CD4-positive, alpha-beta T cell treated with Interleukin-10 for 1 hour (primary cell): Measurements from ENCODE around the gene KIF4B.
"Not testable (repeated sequence)": the region's sequence is repeated elsewhere in the genome, so short reads cannot be mapped to it uniquely, and the experiment has no call there.

ENCODE experiments used
- DNase-seq: peaks from one replicate; pipeline ENCODE4 v3.0.0-alpha.2; 2020

The KIF4B gene

DNA sequence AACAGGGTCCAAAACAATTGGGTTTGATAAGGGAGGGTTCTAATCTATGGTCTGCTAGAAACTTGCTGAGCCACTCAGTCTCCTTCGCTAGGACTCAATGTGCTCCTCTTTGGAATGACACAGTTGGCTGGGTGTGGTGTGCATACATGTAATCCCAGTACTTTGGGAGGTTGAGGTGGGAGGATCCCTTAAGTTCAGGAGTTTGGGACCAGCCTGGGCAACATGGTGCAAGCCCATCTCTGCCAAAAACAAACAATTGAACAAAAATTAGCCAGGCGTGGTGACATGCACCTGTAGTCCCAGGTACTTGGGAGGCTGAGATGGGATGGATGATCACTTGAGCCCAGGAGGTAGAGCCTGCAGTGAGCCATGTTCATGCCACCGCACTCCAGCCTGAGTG is 2.7 kb upstream of the KIF4B start:
- no peak for DNase-seq

DNA sequence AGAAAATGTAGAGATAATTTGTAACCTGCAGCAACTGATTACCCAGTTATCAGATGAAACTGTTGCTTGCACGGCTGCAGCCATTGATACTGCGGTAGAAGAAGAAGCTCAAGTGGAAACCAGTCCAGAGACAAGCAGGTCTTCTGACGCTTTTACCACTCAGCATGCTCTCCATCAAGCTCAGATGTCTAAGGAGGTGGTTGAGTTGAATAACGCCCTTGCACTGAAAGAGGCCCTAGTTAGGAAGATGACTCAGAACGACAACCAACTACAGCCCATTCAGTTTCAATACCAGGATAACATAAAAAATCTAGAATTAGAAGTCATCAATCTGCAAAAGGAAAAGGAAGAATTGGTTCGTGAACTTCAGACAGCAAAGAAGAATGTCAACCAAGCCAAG is 1.7 kb downstream of the KIF4B start:
- no peak for DNase-seq

DNA sequence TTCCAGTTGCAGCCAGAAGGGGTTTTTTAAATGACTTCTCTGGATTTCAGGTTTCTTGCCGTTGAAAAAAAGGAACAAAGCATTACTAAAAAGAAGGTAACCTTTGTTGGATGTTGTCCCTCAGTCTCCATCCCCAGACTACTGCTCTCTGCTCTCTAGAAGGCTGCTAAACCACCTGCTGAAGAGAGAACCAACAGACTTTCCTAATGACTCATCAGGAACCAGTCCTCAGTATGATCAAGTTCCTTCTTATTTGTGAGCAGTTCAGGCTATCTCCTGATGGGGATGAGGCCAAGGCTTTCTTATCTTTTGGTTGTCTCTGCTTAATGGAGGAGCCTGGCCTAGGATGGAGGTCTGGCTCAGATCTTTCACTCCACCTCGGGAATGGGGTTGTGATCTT is 4.1 kb downstream of the KIF4B start:
- no peak for DNase-seq

DNA sequence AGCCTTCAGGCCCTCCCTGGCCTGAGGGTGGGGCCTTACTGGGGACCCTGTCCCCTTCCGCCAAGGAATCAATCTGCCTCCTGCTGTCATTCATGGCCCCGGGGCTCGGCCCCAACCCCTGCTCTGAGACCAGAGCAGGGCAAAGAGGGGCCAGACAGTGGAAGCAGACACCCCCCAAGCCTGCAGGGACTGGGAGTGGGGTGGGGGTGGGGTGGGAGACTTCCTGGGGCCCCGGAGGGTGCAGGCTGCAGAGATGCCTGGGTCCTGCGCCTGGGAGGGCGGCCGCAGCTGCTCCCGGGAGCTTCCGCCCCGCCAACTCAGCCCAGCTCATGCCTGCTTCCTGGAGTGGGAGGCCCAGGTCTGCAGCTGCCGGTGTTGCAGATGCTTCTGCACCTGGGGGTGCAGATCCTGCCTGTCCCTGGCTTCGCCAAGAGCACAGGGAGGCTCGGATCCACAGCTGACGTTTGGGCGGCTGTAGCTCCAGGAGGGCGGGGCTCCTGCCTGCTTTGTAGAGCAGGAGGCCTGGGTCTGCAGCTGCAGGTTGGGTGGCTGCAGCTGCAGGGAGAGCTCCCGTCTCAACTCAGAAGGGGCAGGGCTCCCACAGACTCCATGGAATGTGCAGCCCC is 6.2 kb downstream of the KIF4B start:
- no peak for DNase-seq

DNA sequence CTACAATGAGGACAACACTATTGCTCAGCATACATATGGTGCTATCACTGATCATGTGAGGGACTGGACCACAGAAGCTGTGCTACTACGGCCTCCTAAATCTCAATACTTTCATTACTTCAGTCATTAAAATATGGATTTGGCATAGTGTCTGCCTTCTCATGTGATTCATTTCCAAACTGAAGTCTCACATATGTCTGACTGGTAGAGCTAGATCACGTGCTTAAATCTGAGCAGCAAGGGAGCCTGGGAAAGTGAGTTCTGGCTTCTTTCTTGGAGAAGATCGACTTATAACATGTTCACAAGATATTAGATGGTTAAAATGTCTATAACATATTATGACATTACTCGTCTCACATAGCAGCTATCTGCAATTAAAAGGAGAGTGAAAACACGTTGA is 8.3 kb downstream of the KIF4B start:
- no peak for DNase-seq

DNA sequence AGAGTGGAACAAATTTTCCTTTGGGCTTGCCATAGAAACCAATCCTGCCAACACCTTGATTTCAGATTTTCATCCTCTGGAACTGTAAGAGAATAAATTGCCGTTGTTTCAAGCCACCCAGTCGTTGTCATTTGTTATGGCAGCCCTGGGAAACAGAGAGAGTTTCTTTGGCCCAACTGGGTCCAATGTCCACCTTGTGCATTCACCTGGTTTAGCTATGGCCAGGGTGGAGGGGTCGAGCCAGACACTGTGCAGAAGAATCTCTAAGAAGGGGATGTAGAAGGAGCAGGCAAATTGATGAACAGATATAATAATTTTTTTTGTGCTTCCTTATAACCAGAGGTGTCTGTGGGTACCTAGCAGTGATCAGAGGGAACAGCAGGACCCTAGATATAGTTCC is 9.8 kb downstream of the KIF4B start:
- DNase-seq, result no peak

DNA sequence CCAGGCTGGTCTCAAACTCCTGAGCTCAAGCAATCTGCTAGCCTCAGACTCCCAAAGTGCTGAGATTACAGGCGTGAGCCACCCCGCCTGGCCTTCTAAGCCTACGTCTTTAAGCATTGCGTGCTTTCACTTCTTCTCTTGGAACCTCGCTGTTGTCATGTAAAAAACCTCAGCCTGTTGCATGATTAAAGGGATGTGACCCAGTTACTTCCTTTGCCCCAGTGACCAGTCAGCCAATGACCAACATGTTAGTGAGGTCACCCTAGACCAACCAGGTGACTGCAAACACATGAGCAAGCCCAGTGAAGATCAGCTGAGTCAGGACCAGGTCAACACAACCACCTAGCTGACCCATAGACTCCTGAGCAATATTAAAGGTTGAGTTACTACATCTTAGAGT is 10.5 kb downstream of the KIF4B start:
- DNase-seq, result no peak

DNA sequence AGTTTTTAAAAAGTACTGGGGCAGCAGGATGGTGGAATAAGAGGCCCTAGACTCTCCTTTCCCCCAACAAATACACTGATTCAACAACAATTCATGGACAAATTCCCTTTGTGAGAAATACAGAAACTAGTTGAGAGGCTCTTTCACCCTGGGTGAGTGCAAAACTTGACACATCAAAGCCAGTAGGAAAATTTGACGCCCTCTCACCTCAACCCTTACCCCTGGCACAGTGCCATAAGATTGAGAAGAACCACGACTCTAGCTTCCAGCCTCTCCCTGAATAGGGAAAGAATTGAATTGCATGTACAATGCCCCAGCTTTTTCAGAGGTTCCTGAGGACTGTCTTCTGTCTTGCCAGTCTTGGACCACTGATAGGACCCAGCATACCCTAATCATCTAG is 12.3 kb downstream of the KIF4B start:
- no peak for DNase-seq

DNA sequence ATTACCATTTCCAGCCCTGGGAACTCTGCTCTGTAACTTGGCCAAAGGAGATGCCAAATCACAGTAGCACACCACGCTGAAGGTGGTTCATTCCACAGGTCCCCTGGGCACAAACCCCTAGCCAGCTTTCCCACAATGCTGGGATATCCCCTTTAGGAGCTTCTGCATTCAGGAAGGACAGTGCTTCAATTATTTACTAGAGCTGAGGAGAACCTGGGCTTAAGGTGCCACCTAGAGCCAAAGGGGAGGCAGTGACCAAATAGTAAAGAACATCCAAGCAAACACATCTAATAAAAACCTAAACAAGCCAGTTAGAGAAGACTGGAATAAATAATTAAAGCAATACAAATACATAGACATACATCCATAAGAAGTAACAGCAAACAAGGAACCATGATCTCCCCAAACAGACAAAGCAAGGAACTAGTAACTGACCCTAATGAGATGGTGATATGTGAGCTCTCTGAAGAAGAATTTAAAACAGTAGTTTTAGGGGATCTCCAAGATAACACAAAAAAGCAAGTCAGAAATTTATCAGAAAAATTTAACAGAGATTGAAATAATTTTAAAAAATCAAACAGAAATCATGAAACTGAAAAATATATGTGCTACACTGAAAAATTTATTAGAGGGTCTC is 14.6 kb downstream of the KIF4B start:
- no peak for DNase-seq

DNA sequence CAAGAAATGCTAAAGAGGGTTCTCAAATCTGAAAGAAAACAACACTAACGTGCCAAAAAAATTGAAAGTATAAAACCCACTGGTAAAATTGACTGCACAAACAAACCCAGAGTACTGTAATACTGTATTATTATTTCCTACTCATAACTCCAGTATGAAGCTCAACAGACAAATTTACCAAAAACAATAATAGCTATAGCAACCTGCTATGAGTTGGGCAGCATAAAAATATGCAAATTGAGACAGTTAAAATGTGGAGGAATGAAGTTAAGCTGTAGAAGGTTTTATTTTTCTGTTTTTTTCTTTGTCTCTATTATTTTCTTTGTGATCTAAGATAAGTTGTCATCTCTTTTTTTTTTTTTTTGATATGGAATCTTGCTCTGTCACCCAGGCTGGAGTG is 15.7 kb downstream of the KIF4B start:
- DNase-seq, result no peak

DNA sequence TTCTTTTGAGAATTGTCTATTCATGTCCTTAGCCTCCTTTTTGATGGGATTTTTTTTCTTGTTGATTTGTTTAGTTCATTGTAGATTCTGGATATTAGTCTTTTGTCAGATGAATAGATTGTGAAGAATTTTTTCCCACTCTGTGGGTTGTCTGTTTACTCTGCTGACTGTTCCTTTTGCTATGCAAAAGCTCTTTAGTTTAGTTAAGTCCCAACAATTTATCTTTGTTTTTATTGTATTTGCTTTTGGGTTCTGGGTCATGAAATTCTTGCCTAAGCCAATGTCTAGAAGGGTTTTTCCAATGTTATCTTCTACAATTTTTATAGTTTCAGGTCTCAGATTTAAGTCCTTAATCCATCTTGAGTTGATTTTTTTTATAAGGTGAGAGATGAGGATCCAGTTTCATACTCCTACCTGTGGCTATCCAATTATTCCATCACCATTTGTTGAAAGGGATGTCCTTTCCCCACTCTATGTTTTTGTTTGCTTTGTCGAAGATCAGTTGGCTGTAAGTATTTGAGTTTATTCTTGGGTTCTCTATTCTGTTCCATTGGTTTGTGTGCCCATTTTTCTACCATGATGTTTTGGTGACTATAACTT is 20.7 kb downstream of the KIF4B start:
- not testable (repeated sequence) for DNase-seq

DNA sequence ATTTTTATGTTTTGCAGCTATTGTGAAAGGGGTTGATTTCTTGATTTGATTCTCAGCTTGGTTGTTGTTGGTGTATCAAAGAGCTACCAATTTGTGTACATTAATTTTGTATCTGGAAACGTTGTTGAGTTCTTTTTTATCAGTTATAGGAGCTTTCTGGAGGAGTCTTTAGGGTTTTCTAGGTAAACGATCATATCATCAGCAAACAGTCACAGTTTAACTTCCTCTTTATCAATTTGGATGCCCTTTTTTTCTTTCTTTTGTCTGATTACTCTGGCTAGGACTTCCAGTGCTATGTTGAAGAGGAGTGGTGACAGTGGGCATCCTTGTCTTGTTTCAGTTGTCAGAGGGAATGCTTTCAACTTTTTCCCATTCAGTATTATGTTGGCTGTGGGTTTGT is 21.5 kb downstream of the KIF4B start:
- DNase-seq, result not testable (repeated sequence)

DNA sequence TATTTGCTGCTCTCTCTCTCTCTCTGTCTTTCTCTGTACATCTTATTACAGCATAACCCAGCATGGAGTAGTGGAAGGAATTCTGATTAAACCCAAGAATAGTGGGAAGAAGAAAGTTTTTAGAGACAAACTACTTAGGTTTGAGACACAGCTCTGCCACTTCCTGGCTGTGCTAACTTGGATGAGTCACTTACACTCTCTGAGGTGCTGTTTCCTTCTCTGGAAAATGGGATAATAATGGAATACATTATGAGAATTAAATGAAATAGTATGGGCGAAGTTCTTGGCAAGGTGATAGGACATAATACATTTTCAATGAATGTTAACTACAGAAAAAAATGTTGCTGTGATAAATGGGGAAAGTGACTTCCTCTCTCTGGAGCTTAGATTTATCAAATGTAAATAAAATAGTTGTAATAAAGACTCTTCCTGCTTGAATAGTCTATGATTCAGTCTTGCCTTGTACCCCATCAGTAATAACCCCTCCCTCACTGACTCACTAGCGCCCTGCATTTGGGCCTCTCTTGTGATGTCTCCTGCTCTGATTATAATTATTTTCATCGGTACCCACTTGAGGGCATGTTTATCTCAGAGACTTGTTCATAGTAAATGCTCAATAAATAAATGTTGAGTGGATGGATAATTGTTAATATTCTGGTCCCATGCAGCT is 27.6 kb downstream of the KIF4B start:
- no peak for DNase-seq

DNA sequence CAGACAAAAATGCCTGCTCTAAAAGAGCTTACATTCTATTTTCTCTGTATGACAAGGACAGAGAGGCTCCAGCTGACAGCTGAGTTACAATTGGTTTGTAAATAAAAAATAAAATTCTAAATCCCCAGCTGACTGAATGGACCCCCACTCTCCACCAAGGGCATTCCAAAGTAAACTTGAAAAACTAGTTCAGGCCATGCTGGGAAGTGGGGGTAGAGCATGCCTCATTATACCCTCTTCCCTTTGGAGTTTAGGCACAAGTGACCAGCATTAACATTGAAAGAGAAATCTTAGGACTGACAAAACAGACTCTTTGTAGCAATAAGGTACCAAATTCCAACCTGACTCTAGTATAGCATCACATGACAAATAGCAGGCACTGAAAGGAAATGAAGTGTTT is 31.0 kb downstream of the KIF4B start:
- no peak for DNase-seq

DNA sequence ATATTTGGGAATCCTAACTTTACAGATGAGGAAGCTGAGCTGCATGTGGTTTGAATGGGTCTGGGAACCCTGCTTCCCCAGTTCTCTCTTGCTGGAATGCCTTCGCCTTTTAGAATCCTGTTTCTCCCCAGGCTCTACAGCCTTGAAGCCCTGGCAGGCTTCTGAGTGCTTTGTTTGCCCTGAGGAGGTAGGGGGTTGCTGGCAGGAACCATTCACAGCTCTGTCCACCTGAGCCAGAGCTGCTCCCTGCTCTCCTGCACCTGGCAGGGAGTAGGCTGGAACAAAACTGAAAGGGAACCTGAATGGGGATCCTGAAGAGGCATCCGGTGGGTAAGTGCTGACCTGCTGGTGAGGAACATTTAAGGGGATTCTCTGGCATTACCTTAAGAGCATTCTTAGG is 33.0 kb downstream of the KIF4B start:
- no peak for DNase-seq

DNA sequence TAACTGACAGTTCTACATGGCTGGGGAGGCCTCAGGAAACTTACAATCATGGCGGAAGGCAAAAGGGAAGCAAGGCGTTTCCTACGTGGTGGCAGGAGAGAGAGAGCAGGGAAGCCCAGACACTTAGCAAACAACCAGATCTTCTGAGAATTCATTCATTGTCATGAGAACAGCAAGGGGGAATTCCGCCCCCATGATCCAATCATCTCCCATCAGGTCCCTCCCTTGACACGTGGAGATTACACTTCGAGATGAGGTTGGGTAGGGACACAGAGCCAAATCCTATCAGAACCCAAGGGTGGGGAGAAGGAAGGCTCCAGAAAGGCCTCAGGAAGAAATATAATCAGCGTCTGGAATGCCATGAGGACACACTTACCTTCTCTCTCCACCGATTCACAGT is 34.3 kb downstream of the KIF4B start:
- DNase-seq, result no peak

DNA sequence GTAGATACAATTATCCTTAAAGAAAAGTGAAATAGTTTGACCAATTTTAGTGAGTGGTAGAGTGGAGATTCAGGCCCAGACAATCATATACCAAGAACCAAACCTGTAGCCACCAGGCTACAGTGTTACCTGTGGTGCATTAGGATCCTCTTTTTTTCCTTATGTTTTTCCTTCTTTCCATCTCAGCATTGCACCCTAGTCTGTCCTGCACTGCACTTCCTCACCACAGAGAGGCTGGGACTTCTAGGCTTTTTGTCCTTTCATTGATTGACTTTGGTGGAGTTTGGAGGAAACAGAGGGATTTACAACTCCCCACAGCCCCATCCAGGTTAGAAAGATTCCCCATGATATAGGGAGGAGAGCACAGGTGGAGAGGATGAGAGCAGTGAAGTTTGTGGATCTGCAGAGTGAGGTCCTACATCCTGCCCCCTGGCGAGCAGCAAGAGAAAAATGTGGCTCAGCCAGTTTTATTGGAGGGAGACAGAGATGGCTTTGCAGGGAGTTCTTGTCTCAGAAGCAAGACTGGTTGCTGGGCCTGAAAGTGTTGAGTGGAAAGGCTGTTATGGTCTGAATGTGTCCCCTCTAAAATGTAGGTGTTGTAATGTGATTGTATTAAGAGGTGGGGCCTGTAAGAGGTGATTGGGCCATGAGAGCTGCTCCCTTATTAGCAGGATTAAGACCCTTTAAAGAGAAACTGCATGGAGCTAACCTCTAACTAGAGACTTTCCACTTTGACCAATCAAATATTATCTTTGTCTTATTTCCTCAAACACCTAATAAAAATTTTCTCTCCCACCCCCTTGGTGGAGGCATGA is 36.2 kb downstream of the KIF4B start:
- no peak for DNase-seq

DNA sequence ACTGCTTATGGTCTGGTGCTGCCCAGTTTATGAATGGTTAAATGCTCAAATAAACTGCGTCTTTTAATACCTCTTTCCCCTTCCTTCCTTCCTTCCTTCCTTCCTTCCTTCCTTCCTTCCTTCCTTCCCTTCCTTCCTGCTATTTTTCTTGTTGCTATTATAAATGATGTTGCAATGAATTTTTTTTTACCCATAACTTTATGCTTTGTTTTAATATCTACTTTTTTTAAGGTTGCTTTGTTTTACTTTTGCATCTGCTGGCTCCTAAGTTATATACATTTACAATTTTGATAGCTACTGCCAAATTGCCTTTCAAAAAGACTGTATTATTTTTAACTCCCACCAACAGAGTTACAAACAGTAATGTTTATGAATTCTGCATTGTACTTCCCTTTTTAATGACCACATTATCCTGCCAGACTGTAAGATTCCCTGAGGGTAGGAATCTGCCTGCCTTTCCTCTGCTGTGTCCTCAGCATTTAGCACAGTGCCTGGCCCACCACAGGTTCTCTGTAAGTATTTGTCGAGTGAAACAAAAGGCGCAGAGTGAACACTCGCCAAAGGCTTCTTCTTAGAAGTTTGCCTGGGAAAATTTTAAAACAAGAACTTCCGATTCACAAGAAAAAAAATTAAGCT is 36.9 kb downstream of the KIF4B start:
- DNase-seq, result no peak

DNA sequence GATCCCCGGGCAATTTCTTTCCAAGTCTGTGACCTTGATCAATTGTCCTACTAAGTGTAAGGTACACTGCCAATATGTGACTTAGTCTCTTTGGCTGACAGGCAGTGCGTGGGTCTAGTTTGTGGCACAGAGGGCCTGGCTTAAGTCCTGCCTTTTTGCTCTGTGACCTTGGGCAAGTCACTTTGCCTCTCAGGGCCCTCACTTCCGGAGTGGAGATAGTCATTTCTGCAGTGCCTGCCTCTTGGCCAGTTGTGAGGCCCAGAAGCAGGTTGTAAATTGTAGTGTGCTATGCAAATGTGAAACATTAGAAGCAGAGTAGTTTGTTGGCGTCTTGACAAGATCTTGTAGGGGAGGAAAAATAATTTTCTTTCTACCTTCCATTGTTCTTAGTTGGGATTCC is 39.0 kb downstream of the KIF4B start:
- no peak for DNase-seq

DNA sequence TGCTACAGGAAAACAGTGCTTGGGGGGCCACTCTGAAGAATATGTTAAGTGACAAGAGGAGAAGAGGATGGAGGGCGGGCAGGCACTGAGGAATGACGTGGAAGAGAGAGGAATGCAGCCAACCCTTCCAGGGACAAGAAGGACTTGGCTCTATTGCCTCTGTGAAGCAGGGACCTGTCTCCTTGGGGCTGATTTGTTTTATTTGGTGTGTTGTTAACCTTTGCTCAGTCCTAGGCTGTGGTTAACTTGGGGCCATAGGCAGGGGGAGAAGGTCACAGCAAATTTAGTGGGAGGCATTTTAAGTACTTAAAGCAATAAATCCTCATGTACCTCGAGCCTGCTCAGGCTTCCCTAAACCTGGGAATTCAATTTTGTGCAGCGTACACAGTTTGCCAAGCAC is 39.9 kb downstream of the KIF4B start:
- DNase-seq, result no peak

DNA sequence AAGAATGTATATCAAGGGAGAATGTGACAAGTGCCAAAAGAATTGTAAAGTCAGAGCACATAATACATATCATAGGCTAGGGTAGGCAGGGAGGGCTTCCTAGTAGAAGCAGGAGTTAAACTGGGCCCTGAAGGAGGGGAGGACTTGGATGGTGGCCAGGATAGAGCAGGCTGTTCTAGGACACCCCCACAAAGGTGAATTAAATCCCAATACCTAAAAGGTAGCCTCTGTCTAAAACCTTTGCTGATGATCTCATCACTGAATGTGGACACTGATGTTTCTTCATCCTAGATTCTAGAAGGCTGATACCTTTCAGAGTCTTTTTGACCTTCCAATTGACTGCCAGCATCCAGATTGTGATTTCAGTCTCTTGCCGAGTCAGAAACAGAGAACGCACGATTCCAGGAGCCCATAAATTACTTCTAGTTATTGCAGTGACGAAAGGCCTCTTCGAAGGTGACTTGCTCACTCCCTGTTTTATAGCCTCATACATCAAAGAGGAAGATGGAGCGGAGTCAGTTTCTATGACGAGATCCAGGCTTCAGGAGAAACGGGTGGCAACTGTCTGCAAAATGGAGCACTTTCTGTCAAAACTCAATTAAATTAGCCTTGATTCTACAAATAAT is 43.2 kb downstream of the KIF4B start:
- DNase-seq, result no peak

DNA sequence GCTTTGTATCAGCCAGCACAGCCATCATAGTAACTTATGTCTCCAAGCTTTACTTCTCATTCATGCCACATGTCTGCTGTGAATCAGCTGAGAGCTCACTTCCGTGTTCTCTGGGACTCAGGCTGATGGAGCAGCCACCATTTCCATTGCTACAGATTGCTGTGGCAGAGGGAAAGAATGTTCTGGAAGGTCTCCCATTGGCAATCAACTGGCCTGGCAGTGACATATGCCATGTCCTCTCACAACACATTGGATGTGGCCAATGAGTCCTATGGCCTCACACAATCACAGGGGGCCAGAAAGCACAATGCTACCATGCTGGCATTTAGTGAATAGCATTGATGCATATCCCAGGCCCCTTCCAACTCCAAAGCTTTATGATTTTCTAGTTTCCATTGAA is 44.1 kb downstream of the KIF4B start:
- DNase-seq, result no peak
